HepG2 (cell line): ENCODE measurements around the gene RMRP. TPM values are rescaled to one million over a fixed set of nuclear protein-coding genes. Genes with fewer than 3 reads are reported as not detected.

Experiments used
- ATAC-seq: fragments of 200-7000 bp; cut with Tn5 transposase; 3 replicates; pipeline ENCODE4 v1.9.1; 2020; ENCODE audit warnings: mild to moderate bottlenecking, moderate library complexity
- BruUV-seq: library from RNA; stranded (reverse); fragments of 400-500 nt; replicated peaks from 2 replicates; lab custom pipeline; 2021; lab: Mats Ljungman, UMichigan
- CTCF ChIA-PET: fragments of 300-600 bp; formaldehyde crosslinking; extraction: SDS; loops from one replicate; lab custom pipeline; 2021; ENCODE audit warnings: low total read pairs, inconsistent platforms, low intra/inter-chr PET ratio; lab: Yijun Ruan, JAX
- POLR2A ChIA-PET: fragments of 350-600 bp; sonication (Branson Sonifier 250); formaldehyde crosslinking; loops from one replicate; lab custom pipeline; 2020; ENCODE audit warnings: antibody characterized with exemption, inconsistent platforms; lab: Yijun Ruan, JAX
- DNase-seq: peaks from one replicate; pipeline ENCODE4 v3.0.0-alpha.2; 2015; ENCODE audit warnings: low spot score
- FAIRE-seq: peaks from 3 replicates; lab custom pipeline; 2011; peaks lifted over from hg19 to GRCh38; lab: Jason Lieb, UNC
- H2AFZ ChIP-seq: one replicate; pipeline ENCODE4 v1.6.1; 2011; ENCODE audit warnings: low read length, inconsistent platforms
- H3K27ac ChIP-seq: fragments of 300-600 bp; 3 replicates; pipeline ENCODE4 v1.8.0; 2011; ENCODE audit warnings: mixed run types, mild to moderate bottlenecking, mixed read lengths, low read length, inconsistent platforms; ENCODE audit not compliant: insufficient read depth; ENCODE audit errors: extremely low read length
- H3K27me3 ChIP-seq, 2 experiments: fragments of 200-600 bp in 1 of 2; 2 replicates in 1 of 2; 3 replicates in 1 of 2; pipeline versions ENCODE4 v1.6.0 to v1.8.0; 2011; ENCODE audit warnings: low read length in 2 of 2, mild to moderate bottlenecking in 2 of 2, moderate library complexity in 2 of 2, inconsistent platforms in 1 of 2; ENCODE audit not compliant: insufficient read depth in 2 of 2, control insufficient read depth in 1 of 2
- H3K36me3 ChIP-seq, 2 experiments: fragments of 200-600 bp in 1 of 2; replicated peaks in 1 of 2; 2 replicates in 1 of 2; 3 replicates in 1 of 2; pipeline versions ENCODE4 v1.5.1 to v1.8.0; 2011; ENCODE audit warnings: low read length in 2 of 2, inconsistent platforms in 1 of 2; ENCODE audit not compliant: insufficient read depth in 2 of 2, control insufficient read depth in 1 of 2
- H3K4me1 ChIP-seq: 2 replicates; pipeline ENCODE4 v1.5.1; 2012; ENCODE audit warnings: low read length, inconsistent platforms; ENCODE audit not compliant: insufficient read depth
- H3K4me2 ChIP-seq: 2 replicates; pipeline ENCODE4 v1.6.0; 2011; ENCODE audit warnings: low read depth, low read length, inconsistent platforms
- H3K4me3 ChIP-seq, 3 experiments: fragments of 200-600 bp in 1 of 3; sonication (generic), shearing (Covaris generic) in 1 of 3; replicated peaks in 1 of 3; 2 replicates each; pipeline ENCODE4 v1.5.1; 2011 to 2016; ENCODE audit warnings: low read length in 3 of 3, inconsistent platforms in 2 of 3, low read depth in 2 of 3, mild to moderate bottlenecking in 2 of 3, control low read depth in 1 of 3, mixed read lengths in 1 of 3; ENCODE audit not compliant: insufficient read depth in 1 of 3
- H3K79me2 ChIP-seq: one replicate; pipeline ENCODE4 v1.6.1; 2011; ENCODE audit warnings: low read length, inconsistent platforms; ENCODE audit not compliant: insufficient read depth
- H3K9ac ChIP-seq: 2 replicates; pipeline ENCODE4 v1.6.0; 2011; ENCODE audit warnings: mild to moderate bottlenecking, low read depth, low read length, inconsistent platforms; ENCODE audit not compliant: insufficient read depth
- H3K9me3 ChIP-seq: 2 replicates; pipeline ENCODE4 v1.5.1; 2012; ENCODE audit warnings: mild to moderate bottlenecking, low read length
- H4K20me1 ChIP-seq: 2 replicates; pipeline ENCODE4 v1.6.0; 2011; ENCODE audit warnings: inconsistent platforms, mild to moderate bottlenecking, low read length, moderate library complexity; ENCODE audit not compliant: insufficient read depth
- ELF1 ChIP-seq: sonication (generic); formaldehyde crosslinking; IDR thresholded peaks from 2 replicates; pipeline ENCODE4 v1.4.0; 2020; ENCODE audit warnings: missing genetic modification reagents
- GTF2F1 ChIP-seq: fragments of 150-350 bp; IDR thresholded peaks from 2 replicates; pipeline ENCODE4 v1.6.1; 2014; ENCODE audit warnings: low read length
- HCFC1 ChIP-seq: fragments of 150-350 bp; IDR thresholded peaks from 2 replicates; pipeline ENCODE4 v1.6.1; 2014; ENCODE audit warnings: low read depth, low read length
- NFIC ChIP-seq: IDR thresholded peaks from 2 replicates; pipeline ENCODE4 v1.6.1; 2012; ENCODE audit warnings: mild to moderate bottlenecking, low read length, inconsistent platforms
- NRL ChIP-seq: sonication (generic); formaldehyde crosslinking; IDR thresholded peaks from 2 replicates; pipeline ENCODE4 v1.5.0; 2020; ENCODE audit warnings: missing genetic modification reagents, mild to moderate bottlenecking, moderate library complexity, borderline replicate concordance
- RFX3 ChIP-seq: IDR thresholded peaks from 2 replicates; pipeline ENCODE4 v1.6.1; 2016; ENCODE audit warnings: missing biosample characterization, missing genetic modification reagents
- SATB2 ChIP-seq: sonication (generic); formaldehyde crosslinking; IDR thresholded peaks from 2 replicates; pipeline ENCODE4 v1.5.0; 2020; ENCODE audit warnings: missing genetic modification reagents
- ZBTB10 ChIP-seq: sonication (generic); formaldehyde crosslinking; IDR thresholded peaks from 2 replicates; pipeline ENCODE4 v1.4.0; 2020; ENCODE audit warnings: missing genetic modification reagents, borderline replicate concordance
- ZBTB2 ChIP-seq: sonication (generic); formaldehyde crosslinking; IDR thresholded peaks from 2 replicates; pipeline ENCODE4 v1.8.0; 2022; ENCODE audit warnings: low read depth, missing genetic modification reagents
- ZC3H13 ChIP-seq: sonication (generic); formaldehyde crosslinking; IDR thresholded peaks from 2 replicates; pipeline ENCODE4 v1.8.1; 2023; ENCODE audit warnings: mild to moderate bottlenecking, missing genetic modification reagents, moderate library complexity
- ZC3H4 ChIP-seq: sonication (generic); formaldehyde crosslinking; IDR thresholded peaks from 2 replicates; pipeline ENCODE4 v1.4.0; 2020; ENCODE audit warnings: missing genetic modification reagents, borderline replicate concordance
- ZNF547 ChIP-seq: sonication (generic); formaldehyde crosslinking; IDR thresholded peaks from 2 replicates; pipeline ENCODE4 v1.5.1; 2020; ENCODE audit warnings: mild to moderate bottlenecking, missing genetic modification reagents
- ZNF777 ChIP-seq: sonication (generic); formaldehyde crosslinking; IDR thresholded peaks from 2 replicates; pipeline ENCODE4 v1.4.0; 2020; ENCODE audit warnings: missing genetic modification reagents
- ZNF878 ChIP-seq: sonication (generic); formaldehyde crosslinking; IDR thresholded peaks from 2 replicates; pipeline ENCODE4 v1.8.1; 2023; ENCODE audit warnings: mild to moderate bottlenecking, missing genetic modification reagents, moderate library complexity
- ZSCAN31 ChIP-seq: sonication (generic); formaldehyde crosslinking; IDR thresholded peaks from 2 replicates; pipeline ENCODE4 v1.5.0; 2020; ENCODE audit warnings: low read depth, mild to moderate bottlenecking, missing genetic modification reagents
- WGBS: methylation state at CpG from one replicate; pipeline ENCODE4 v1.1.6; 2017; ENCODE audit warnings: low lambda C conversion rate; 5-methylcytosine and 5-hydroxymethylcytosine counted together
- in situ Hi-C: cut with HindIII; loops from 2 replicates; pipeline ENCODE4 v1.10.0; 2017; ENCODE audit warnings: low pct_unique_long_range_greater_than_20kb; ENCODE audit not compliant: extremely low pct_ligation_motif_present
- intact Hi-C: fragments of 100-400 bp; cut with micrococcal nuclease; formaldehyde crosslinking; loops from one replicate; pipeline ENCODE4 v1.10.0; 2022; ENCODE audit not compliant: unreplicated experiment
- polyA plus RNA-seq, 8 experiments: library from polyadenylated mRNA; depleted of rRNA in 3 of 8; stranded (reverse) in 7 of 8; unstranded in 1 of 8; fragments of >200 nt; fragmentation: Illumina TruSeq in 4 of 8; extraction: Trizol in 4 of 8; gene quantifications; 2 replicates each; pipeline versions ENCODE4 v1.2.1 to v1.2.3, GENCODE V29; 2011 to 2016; ENCODE audit warnings: low read depth in 4 of 8, missing spikeins in 1 of 8, mixed read lengths in 1 of 8; ENCODE audit not compliant: insufficient read depth in 1 of 8
- total RNA-seq, 5 experiments: library from RNA; depleted of rRNA; stranded (reverse); fragments of >200 nt; fragmentation: Illumina TruSeq; extraction: Trizol; gene quantifications; 2 replicates each; pipeline ENCODE4 v1.2.3, GENCODE V29; 2016; ENCODE audit warnings: low read depth in 1 of 5

Gene RMRP
- total and polyA plus RNA-seq, 2 of the 13 experiments (the other 11 are each of a cell fraction or from before 2014, with no cell fraction given): 51.4 to 4,025 TPM

GRCh38 chr9:35691757-35692301 is 34.0 kb upstream of the RMRP start:
- Histone ChIP-seq H3K36me3 (0 out of 5 replicates have a peak, but pooled peaks cover 0 to 1% of the 10 kb centered on the region in 2 experiments), H3K4me3 (no peak overlapping the region), H3K9ac (no peak overlapping the region), H3K27me3 (no peaks in the 10 kb centered on the region), H4K20me1 (no peaks in the 10 kb centered on the region), H3K4me2 (no peak overlapping the region), H2AFZ (no peak overlapping the region), H3K79me2 (no peaks in the 10 kb centered on the region), H3K27ac (no peak overlapping the region), H3K4me1 (peaks cover 61% of the 10 kb centered on the region), H3K9me3 (no peaks in the 10 kb centered on the region)
- in situ Hi-C loops (no loop called here), intact Hi-C loops (loop anchor here (1.0 to 10.0 kb wide), 2 partner anchors 23 to 47 kb away; no protein-coding TSS in a partner anchor)
- CTCF ChIA-PET: no interaction called here
- no peak for ATAC-seq
- POLR2A ChIA-PET: interaction anchor here (1.0 to 6.1 kb wide), 10 partner anchors 23 to 530 kb away, joined by 3 to 68 read pairs (median 11); partner anchors contain the start of genes ARHGEF39, CCDC107, CREB3 and GBA2
- TF ChIP-seq ZBTB2 (no peak), ZNF547 (CRISPR knock-in tag) (no peak), ELF1 (CRISPR knock-in tag) (no peak), RFX3 (CRISPR knock-in tag) (no peak), ZC3H4 (CRISPR knock-in tag) (no peak), GTF2F1 (no peak)
- no peak for FAIRE-seq
- 87% methylated on average over 13 of the region's 13 CpGs for WGBS
- no peak for DNase-seq
- BruUV-seq: no TSS peak

GRCh38 chr9:35691334-35691650 is 33.5 kb upstream of the RMRP start:
- Histone ChIP-seq H3K79me2 (no peaks in the 10 kb centered on the region), H3K4me1 (peaks cover 65% of the 10 kb centered on the region), H3K9me3 (no peaks in the 10 kb centered on the region), H2AFZ (peak overlapping the region; percentile 63), H3K27me3 (no peaks in the 10 kb centered on the region), H3K4me2 (peak overlapping the region; percentile 90), H3K27ac (peak overlapping the region; percentile 26), H4K20me1 (no peaks in the 10 kb centered on the region), H3K4me3 (peak overlapping the region; percentile 75 to 84 (median 81)), H3K9ac (peak overlapping the region; percentile 68), H3K36me3 (no peaks in the 10 kb centered on the region)
- no TSS peak for BruUV-seq
- ATAC-seq (peak; percentile 52; the same call in 2 of the 3 replicates), DNase-seq (no peak), FAIRE-seq (no peak)
- ChIA-PET POLR2A (interaction anchor here (1.0 to 6.1 kb wide), 17 partner anchors 11 to 530 kb away, joined by 3 to 68 read pairs (median 5); partner anchors contain the start of genes ARHGEF39, CA9, CCDC107 and CREB3), CTCF (no interaction called here)
- in situ Hi-C loops (no loop called here), intact Hi-C loops (loop anchor here (1.0 to 10.0 kb wide), 2 partner anchors 22 to 46 kb away; no protein-coding TSS in a partner anchor)
- 81% methylated on average over 6 of the region's 10 CpGs for WGBS
- TF ChIP-seq ZC3H13 (CRISPR knock-in tag) (no peak), ZBTB10 (CRISPR knock-in tag) (no peak), NFIC (no peak), ZSCAN31 (CRISPR knock-in tag) (0 out of 2 replicates have a peak, but pooled peaks have one; percentile 10), ZNF777 (no peak), ZNF878 (no peak), SATB2 (no peak), HCFC1 (no peak), NRL (CRISPR knock-in tag) (no peak)
